GM12864 (cell line): Measurements from ENCODE around the gene CYP3A5.

Source experiments
- DNase-seq: peaks from one replicate; pipeline ENCODE4 v3.0.0-alpha.2; 2011; ENCODE audit warnings: low read depth
- H3K4me3 ChIP-seq: 2 replicates; pipeline ENCODE4 v1.5.1; 2011; ENCODE audit warnings: mild to moderate bottlenecking, low read depth, low read length, control low read depth
- CTCF ChIP-seq: IDR thresholded peaks from 2 replicates; pipeline ENCODE4 v1.5.1; 2011; ENCODE audit warnings: low read depth, mild to moderate bottlenecking, moderate library complexity, low read length, control low read depth, inconsistent platforms; ENCODE audit errors: missing control alignments

Gene CYP3A5

GRCh38 chr7:99677013-99677647, 2.7 kb downstream of the CYP3A5 start:
- no peak overlapping the region for H3K4me3 ChIP-seq
- no peak for TF ChIP-seq CTCF
- no peak for DNase-seq

GRCh38 chr7:99674995-99675742, 4.6 kb downstream of the CYP3A5 start:
- DNase-seq = no peak
- H3K4me3 ChIP-seq = no peak overlapping the region
- no peak for TF ChIP-seq CTCF

GRCh38 chr7:99672573-99672972, 7.2 kb downstream of the CYP3A5 start:
- DNase-seq = no peak
- H3K4me3 ChIP-seq = no peak overlapping the region
- no peak for TF ChIP-seq CTCF

GRCh38 chr7:99669782-99670181, 10.0 kb downstream of the CYP3A5 start:
- DNase-seq = no peak
- no peak for TF ChIP-seq CTCF
- no peak overlapping the region for H3K4me3 ChIP-seq

- TF ChIP-seq CTCF = no peak
- no peak for DNase-seq
- H3K4me3 ChIP-seq = no peak overlapping the region
These were observed 11.3 kb downstream of the CYP3A5 start for GRCh38 chr7:99668541-99668940.

GRCh38 chr7:99667179-99667578, 12.6 kb downstream of the CYP3A5 start:
- TF ChIP-seq CTCF = no peak
- H3K4me3 ChIP-seq = no peak overlapping the region
- no peak for DNase-seq

- DNase-seq = no peak
- no peak for TF ChIP-seq CTCF
- H3K4me3 ChIP-seq = no peak overlapping the region
These were observed 13.8 kb downstream of the CYP3A5 start for GRCh38 chr7:99666013-99666395.
